ENCODE results near the gene EIF3I. TPM values are rescaled to one million over a fixed set of nuclear protein-coding genes. Genes with fewer than 3 reads are reported as not detected.

EIF3I gene
- total RNA-seq, 2 donors from 2014 or later: 273 to 295 TPM

- peak overlapping the region; percentile 88 to 96 for H3K27ac Mint-ChIP-seq
Measured at GRCh38 chr1:32272557-32273390, 50.6 kb downstream of the EIF3I start.

GRCh38 chr1:32273391-32274208 is 51.4 kb downstream of the EIF3I start:
- DNase-seq (ENCODE audit: low spot score in 2 of 2): peak; percentile 67 to 86
- peak overlapping the region; percentile 88 to 96 for H3K27ac Mint-ChIP-seq
- no peaks in the 10 kb centered on the region for H3K9me3 Mint-ChIP-seq
- ATAC-seq: peak; percentile 96
- peaks cover 9 to 39% of the 10 kb centered on the region in 2 donors for H3K36me3 Mint-ChIP-seq

More at GRCh38 chr1:32272557-32273390, 50.6 kb downstream of the EIF3I start:
- peak; percentile 14 to 21 for ATAC-seq
- no peak for DNase-seq (ENCODE audit: low spot score in 2 of 2)
- peaks cover 6 to 32% of the 10 kb centered on the region in 2 donors for H3K36me3 Mint-ChIP-seq
- no peaks in the 10 kb centered on the region for H3K9me3 Mint-ChIP-seq

- H3K9me3 Mint-ChIP-seq: no peaks in the 10 kb centered on the region
- DNase-seq (ENCODE audit: low spot score in 2 of 2): no peak
- peak overlapping the region; percentile 82 to 88 for H3K27ac Mint-ChIP-seq
- H3K36me3 Mint-ChIP-seq: peaks cover 9 to 50% of the 10 kb centered on the region in 2 donors
- ATAC-seq: no peak
Measured at GRCh38 chr1:32274646-32275340, 52.6 kb downstream of the EIF3I start.

GRCh38 chr1:32275424-32275823 is 53.2 kb downstream of the EIF3I start:
- Mint-ChIP-seq H3K27ac (peak overlapping the region in 1 of 2 donors; percentile 88), H3K36me3 (peaks cover 9 to 50% of the 10 kb centered on the region in 2 donors)

GRCh38 chr1:32276032-32276782 is 54.0 kb downstream of the EIF3I start:
- peaks cover 9 to 50% of the 10 kb centered on the region in 2 donors for H3K36me3 Mint-ChIP-seq
- ATAC-seq (no peak), DNase-seq (ENCODE audit: low spot score in 2 of 2) (no peak)
- H3K27ac Mint-ChIP-seq: peak overlapping the region; percentile 59 to 73
- H3K9me3 Mint-ChIP-seq: no peaks in the 10 kb centered on the region

More at GRCh38 chr1:32275424-32275823, 53.2 kb downstream of the EIF3I start:
- no peaks in the 10 kb centered on the region for H3K9me3 Mint-ChIP-seq
- no peak for ATAC-seq
- DNase-seq (ENCODE audit: low spot score in 2 of 2): no peak

Other genes with a start within 250 kb of the EIF3I start
- 100 to 1,000 TPM; 159 to 210 TPM for gene KHDRBS1, start 208.5 kb upstream of the EIF3I start, total RNA-seq
- 10 to 100 TPM; 20.3 to 35.0 TPM for gene TMEM39B, start 149.5 kb upstream of the EIF3I start, total RNA-seq
- 100 to 1,000 TPM in 1 of 2 donors, 10 to 100 TPM in 1; 62.0 to 103 TPM for gene KPNA6, start 114.4 kb upstream of the EIF3I start, total RNA-seq
- gene TXLNA, start 42.7 kb upstream of the EIF3I start, total RNA-seq: 10 to 100 TPM; 71.9 to 81.7 TPM
- 10 to 100 TPM; 20.8 to 24.9 TPM for gene CCDC28B, start 21.8 kb upstream of the EIF3I start, total RNA-seq
- 1 to 10 TPM; 4.6 to 7.2 TPM for gene IQCC, start 16.7 kb upstream of the EIF3I start, total RNA-seq
- gene DCDC2B, start 13.3 kb upstream of the EIF3I start, total RNA-seq: under 1 TPM in 1 of 2 donors, not detected in 1; 0.16 TPM
- 10 to 100 TPM in 1 of 2 donors, 1 to 10 TPM in 1; 7.0 to 10.7 TPM for gene TMEM234, start 54 bp upstream of the EIF3I start, total RNA-seq
- 1 to 10 TPM in 1 of 2 donors, under 1 TPM in 1; 0.66 to 1.1 TPM for gene FAM167B, start 24.8 kb downstream of the EIF3I start, total RNA-seq
- 100 to 1,000 TPM; 208 to 284 TPM for gene LCK, start 28.9 kb downstream of the EIF3I start, total RNA-seq
- gene HDAC1, start 69.7 kb downstream of the EIF3I start, total RNA-seq: 100 to 1,000 TPM; 185 to 200 TPM
- gene MARCKSL1, start 113.8 kb downstream of the EIF3I start, total RNA-seq: 10 to 100 TPM; 10.6 to 47.0 TPM
- gene FAM229A, start 140.1 kb downstream of the EIF3I start, total RNA-seq: 1 to 10 TPM; 6.7 to 9.7 TPM
- gene TSSK3, start 140.1 kb downstream of the EIF3I start, total RNA-seq: 1 to 10 TPM; 1.2 to 1.7 TPM
- gene BSDC1, start 172.0 kb downstream of the EIF3I start, total RNA-seq: 10 to 100 TPM; 41.8 to 53.0 TPM
- not detected for gene ZBTB8B, start 242.7 kb downstream of the EIF3I start, total RNA-seq